Immature natural killer cell (primary cell): Measurements from ENCODE around the gene CDK6. TPM values are rescaled to one million over a fixed set of nuclear protein-coding genes. Genes with fewer than 3 reads are reported as not detected.
"Not testable (repeated sequence)": the region's sequence is repeated elsewhere in the genome, so short reads cannot be mapped to it uniquely, and the experiment has no call there.

Source experiments
- DNase-seq, 3 donors: peaks; one replicate each; pipeline ENCODE4 v3.0.0; 2022; ENCODE audit warnings: mixed read lengths in 1 of 3
- H3K27ac Mint-ChIP-seq, 6 donors: one replicate each; pipeline ENCODE4 v1.8.0; 2020; ENCODE audit warnings: mixed read lengths in 6 of 6, mild to moderate bottlenecking in 5 of 6, inconsistent platforms in 4 of 6, moderate library complexity in 3 of 6
- H3K27me3 Mint-ChIP-seq, 3 donors: one replicate each; pipeline ENCODE4 v1.8.0; 2020 to 2021; ENCODE audit warnings: low read depth in 3 of 3, mild to moderate bottlenecking in 3 of 3, mixed read lengths in 3 of 3, moderate library complexity in 3 of 3, inconsistent platforms in 1 of 3
- H3K36me3 Mint-ChIP-seq, 3 donors: one replicate each; pipeline ENCODE4 v1.8.0; 2020; ENCODE audit warnings: mixed read lengths in 3 of 3, inconsistent platforms in 2 of 3, mild to moderate bottlenecking in 2 of 3
- H3K4me1 Mint-ChIP-seq, 2 donors: one replicate each; pipeline ENCODE4 v1.8.0; 2020; ENCODE audit warnings: inconsistent platforms in 2 of 2, mild to moderate bottlenecking in 2 of 2, mixed read lengths in 2 of 2, moderate library complexity in 1 of 2
- H3K4me3 Mint-ChIP-seq, 5 donors: one replicate each; pipeline ENCODE4 v1.8.0; 2020; ENCODE audit warnings: mild to moderate bottlenecking in 5 of 5, mixed read lengths in 5 of 5, inconsistent platforms in 3 of 5, moderate library complexity in 3 of 5
- H3K9me3 Mint-ChIP-seq, 6 donors: one replicate each; pipeline ENCODE4 v1.8.0; 2020; ENCODE audit warnings: mild to moderate bottlenecking in 6 of 6, mixed read lengths in 6 of 6, inconsistent platforms in 4 of 6, moderate library complexity in 3 of 6
- polyA plus RNA-seq, 3 donors: library from polyadenylated mRNA; unstranded; fragments of 300-500 nt; fragmentation: Illumina TruSeq; gene quantifications; one replicate each; pipeline ENCODE4 v1.2.3, GENCODE V29; 2021

Gene CDK6
- polyA plus RNA-seq, 3 donors from 2014 or later = 11.1 to 21.2 (median 15.8) TPM

GRCh38 chr7:92768501-92769393, 67.6 kb downstream of the CDK6 start:
- Mint-ChIP-seq H3K4me3 (no peak overlapping the region), H3K36me3 (peaks cover 2 to 8% (median 4%) of the 10 kb centered on the region in 3 donors)

GRCh38 chr7:92767437-92767836, 68.9 kb downstream of the CDK6 start:
- Mint-ChIP-seq H3K27me3 (no peaks in the 10 kb centered on the region), H3K9me3 (no peaks in the 10 kb centered on the region), H3K36me3 (peaks cover 0 to 4% (median 0%) of the 10 kb centered on the region in 3 donors), H3K27ac (peak overlapping the region in 1 of 6 donors; percentile 63), H3K4me1 (peaks cover 13 to 16% of the 10 kb centered on the region in 2 donors), H3K4me3 (no peak overlapping the region)
- no peak for DNase-seq

More at GRCh38 chr7:92768501-92769393, 67.6 kb downstream of the CDK6 start:
- Mint-ChIP-seq H3K9me3 (no peaks in the 10 kb centered on the region), H3K4me1 (peaks cover 13 to 16% of the 10 kb centered on the region in 2 donors), H3K27ac (no peak overlapping the region), H3K27me3 (no peaks in the 10 kb centered on the region)
- DNase-seq = no peak

DNA sequence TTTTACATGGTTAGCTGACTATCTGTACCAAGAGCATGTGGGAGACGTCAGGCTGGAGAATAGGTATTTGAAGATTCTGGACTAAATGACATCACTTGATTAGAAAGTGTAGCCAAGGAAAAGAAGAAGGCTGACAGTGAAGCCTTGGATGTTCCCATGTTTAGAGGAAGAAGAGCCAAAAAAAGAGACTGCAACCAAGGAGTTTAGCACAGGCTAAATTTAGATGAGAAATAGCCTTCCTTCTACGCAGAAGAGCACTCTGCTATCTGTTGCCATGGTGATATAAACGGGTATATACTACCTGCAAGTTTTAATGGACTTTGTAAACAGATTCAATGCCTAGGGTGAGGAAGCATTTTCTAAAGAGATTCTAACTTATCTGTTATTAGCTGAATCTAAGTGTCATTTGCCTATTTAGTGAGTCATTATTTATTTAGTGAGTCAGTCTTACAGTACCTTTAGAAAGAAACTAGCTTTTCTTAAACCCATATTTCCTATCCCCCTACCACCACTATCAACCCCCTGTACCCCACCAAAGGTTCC, 69.8 kb downstream of the CDK6 start:
- Mint-ChIP-seq H3K9me3 (no peaks in the 10 kb centered on the region), H3K27ac (no peak overlapping the region), H3K4me3 (no peak overlapping the region), H3K4me1 (peaks cover 18 to 21% of the 10 kb centered on the region in 2 donors), H3K27me3 (no peaks in the 10 kb centered on the region), H3K36me3 (peaks cover 0 to 4% (median 0%) of the 10 kb centered on the region in 3 donors)
- no peak for DNase-seq

- no peak for DNase-seq
- H3K9me3 Mint-ChIP-seq = no peaks in the 10 kb centered on the region
- no peak overlapping the region for H3K4me3 Mint-ChIP-seq
- H3K4me1 Mint-ChIP-seq = peaks cover 18 to 25% of the 10 kb centered on the region in 2 donors
- peaks cover 0 to 4% (median 0%) of the 10 kb centered on the region in 3 donors for H3K36me3 Mint-ChIP-seq
- no peaks in the 10 kb centered on the region for H3K27me3 Mint-ChIP-seq
- peak overlapping the region in 2 of 6 donors; percentile 6 to 23 for H3K27ac Mint-ChIP-seq
Measured at GRCh38 chr7:92765725-92766124, 70.6 kb downstream of the CDK6 start.

- H3K4me1 Mint-ChIP-seq = peaks cover 14 to 34% of the 10 kb centered on the region in 2 donors
- no peak overlapping the region for H3K4me3 Mint-ChIP-seq
Measured at GRCh38 chr7:92763636-92764423, 72.5 kb downstream of the CDK6 start.

GRCh38 chr7:92762851-92763250, 73.5 kb downstream of the CDK6 start:
- H3K4me1 Mint-ChIP-seq = peaks cover 9 to 26% of the 10 kb centered on the region in 2 donors

More at GRCh38 chr7:92763636-92764423, 72.5 kb downstream of the CDK6 start:
- Mint-ChIP-seq H3K9me3 (no peaks in the 10 kb centered on the region), H3K36me3 (peaks cover 0 to 6% (median 0%) of the 10 kb centered on the region in 3 donors), H3K27me3 (no peaks in the 10 kb centered on the region), H3K27ac (no peak overlapping the region)
- DNase-seq = no peak

DNA sequence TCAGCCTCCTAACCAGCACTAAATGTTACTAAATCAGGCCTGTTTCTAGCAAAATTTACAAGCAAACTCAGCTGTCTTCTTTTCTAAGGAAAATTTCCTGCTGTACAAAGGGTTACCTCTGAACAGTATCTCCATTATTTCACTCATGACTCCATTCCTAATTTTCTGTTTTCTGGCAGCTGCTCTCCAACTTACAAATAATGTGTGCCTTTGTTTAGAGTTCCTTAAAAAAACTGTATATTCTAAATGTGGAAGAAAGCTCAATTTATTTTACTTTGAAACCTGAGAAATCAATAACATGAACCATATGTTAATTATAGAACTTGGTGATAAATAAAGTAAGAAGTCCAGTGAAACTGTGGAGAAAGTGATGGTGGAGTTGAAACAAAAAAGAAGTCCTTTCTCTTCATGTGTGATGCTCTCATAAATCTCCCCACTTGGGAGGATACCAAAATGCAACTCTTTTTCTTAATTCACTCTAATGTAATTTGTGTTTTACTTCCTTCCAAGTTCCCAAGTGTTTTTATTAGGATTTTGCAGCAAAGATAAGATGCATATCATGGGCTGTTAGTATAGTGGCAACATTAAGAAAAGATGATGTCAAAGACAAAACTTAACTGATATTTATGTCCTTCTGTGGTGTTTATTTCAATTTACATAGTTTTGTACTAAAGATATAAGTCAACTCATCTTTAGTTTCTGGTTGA, 74.8 kb downstream of the CDK6 start:
- Mint-ChIP-seq H3K27me3 (no peaks in the 10 kb centered on the region), H3K36me3 (peaks cover 0 to 8% (median 4%) of the 10 kb centered on the region in 3 donors), H3K27ac (peak overlapping the region in 2 of 6 donors; percentile 8 to 53), H3K4me3 (no peak overlapping the region), H3K4me1 (peaks cover 6 to 21% of the 10 kb centered on the region in 2 donors), H3K9me3 (no peaks in the 10 kb centered on the region)
- DNase-seq = no peak

More at GRCh38 chr7:92762851-92763250, 73.5 kb downstream of the CDK6 start:
- DNase-seq = no peak
- peaks cover 0 to 8% (median 0%) of the 10 kb centered on the region in 3 donors for H3K36me3 Mint-ChIP-seq
- H3K9me3 Mint-ChIP-seq = no peaks in the 10 kb centered on the region
- H3K27me3 Mint-ChIP-seq = no peaks in the 10 kb centered on the region
- H3K4me3 Mint-ChIP-seq = no peak overlapping the region
- H3K27ac Mint-ChIP-seq = no peak overlapping the region

- H3K9me3 Mint-ChIP-seq = no peaks in the 10 kb centered on the region
Measured at GRCh38 chr7:92758796-92759431, 77.5 kb downstream of the CDK6 start.

GRCh38 chr7:92757311-92757910, 79.0 kb downstream of the CDK6 start:
- Mint-ChIP-seq H3K4me1 (peaks cover 20 to 47% of the 10 kb centered on the region in 2 donors), H3K27ac (peak overlapping the region in 1 of 6 donors; percentile 31)
- DNase-seq, H3K36me3 Mint-ChIP-seq, H3K9me3 Mint-ChIP-seq, H3K27me3 Mint-ChIP-seq, H3K4me3 Mint-ChIP-seq: not testable (repeated sequence)

More at GRCh38 chr7:92758796-92759431, 77.5 kb downstream of the CDK6 start:
- Mint-ChIP-seq H3K4me1 (peaks cover 20 to 44% of the 10 kb centered on the region in 2 donors), H3K4me3 (no peak overlapping the region), H3K27ac (no peak overlapping the region), H3K27me3 (no peaks in the 10 kb centered on the region), H3K36me3 (peaks cover 0 to 7% (median 4%) of the 10 kb centered on the region in 3 donors)
- DNase-seq = no peak

GRCh38 chr7:92755680-92756079, 80.7 kb downstream of the CDK6 start:
- no peak overlapping the region for H3K4me3 Mint-ChIP-seq
- H3K36me3 Mint-ChIP-seq = peaks cover 0 to 7% (median 4%) of the 10 kb centered on the region in 3 donors
- H3K4me1 Mint-ChIP-seq = peaks cover 17 to 36% of the 10 kb centered on the region in 2 donors

GRCh38 chr7:92754919-92755581, 81.3 kb downstream of the CDK6 start:
- DNase-seq = no peak
- peaks cover 17 to 36% of the 10 kb centered on the region in 2 donors for H3K4me1 Mint-ChIP-seq
- peak overlapping the region in 4 of 6 donors; percentile 9 to 53 (median 36) for H3K27ac Mint-ChIP-seq
- peak overlapping the region in 2 of 5 donors; percentile 29 to 45 for H3K4me3 Mint-ChIP-seq
- H3K36me3 Mint-ChIP-seq = peaks cover 0 to 7% (median 4%) of the 10 kb centered on the region in 3 donors
- H3K9me3 Mint-ChIP-seq = no peaks in the 10 kb centered on the region
- H3K27me3 Mint-ChIP-seq = no peaks in the 10 kb centered on the region

More at GRCh38 chr7:92755680-92756079, 80.7 kb downstream of the CDK6 start:
- no peak for DNase-seq
- no peaks in the 10 kb centered on the region for H3K27me3 Mint-ChIP-seq
- H3K27ac Mint-ChIP-seq = peak overlapping the region in 2 of 6 donors; percentile 21 to 29
- no peaks in the 10 kb centered on the region for H3K9me3 Mint-ChIP-seq

- Mint-ChIP-seq H3K9me3 (no peaks in the 10 kb centered on the region), H3K4me3 (no peak overlapping the region), H3K27me3 (no peaks in the 10 kb centered on the region), H3K4me1 (peaks cover 20 to 40% of the 10 kb centered on the region in 2 donors), H3K36me3 (peaks cover 0 to 4% (median 3%) of the 10 kb centered on the region in 3 donors), H3K27ac (no peak overlapping the region)
- no peak for DNase-seq
Measured at GRCh38 chr7:92753614-92754013, 82.8 kb downstream of the CDK6 start.
